LNCaP clone FGC (cell line): ENCODE measurements around the gene MIA2.
"Not testable (repeated sequence)": the region's sequence is repeated elsewhere in the genome, so short reads cannot be mapped to it uniquely, and the experiment has no call there.

ENCODE experiments used
- DNase-seq: peaks from one replicate; pipeline ENCODE4 v3.0.0-alpha.2; 2011; ENCODE audit warnings: low read depth
- H3K4me3 ChIP-seq: 2 replicates; pipeline ENCODE4 v1.5.1; 2011; ENCODE audit warnings: mild to moderate bottlenecking, low read depth, low read length, control low read depth
- CTCF ChIP-seq: IDR thresholded peaks from 2 replicates; pipeline ENCODE4 v1.5.1; 2012; ENCODE audit warnings: mild to moderate bottlenecking; ENCODE audit not compliant: control insufficient read depth, insufficient read depth; ENCODE audit errors: extremely low read depth

MIA2 gene

DNA sequence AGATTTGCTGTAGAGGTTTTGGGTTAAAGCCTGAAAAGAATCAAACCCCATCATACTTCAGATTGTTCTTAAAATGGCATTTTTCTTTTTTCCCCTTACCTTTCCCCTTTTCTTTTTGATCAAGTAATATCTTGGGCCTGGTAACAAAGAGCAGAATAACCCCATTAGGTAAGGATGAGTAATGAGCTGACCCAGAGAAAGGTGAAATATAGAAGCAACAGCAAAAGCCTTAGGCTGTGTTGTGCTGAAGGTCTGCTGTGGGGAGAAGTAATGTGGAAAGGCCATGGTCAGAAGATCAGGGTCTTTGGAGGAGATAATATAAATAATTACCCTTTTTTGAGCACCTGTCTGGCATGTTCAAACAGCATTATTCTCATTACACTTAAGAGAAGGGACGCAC is 42.3 kb downstream of the MIA2 start:
- H3K4me3 ChIP-seq, result no peak overlapping the region
- no peak for TF ChIP-seq CTCF
- no peak for DNase-seq

- DNase-seq, result no peak
- H3K4me3 ChIP-seq, result no peak overlapping the region
- TF ChIP-seq CTCF, result no peak
Measured at GRCh38 chr14:39276579-39277114, 42.9 kb downstream of the MIA2 start.

DNA sequence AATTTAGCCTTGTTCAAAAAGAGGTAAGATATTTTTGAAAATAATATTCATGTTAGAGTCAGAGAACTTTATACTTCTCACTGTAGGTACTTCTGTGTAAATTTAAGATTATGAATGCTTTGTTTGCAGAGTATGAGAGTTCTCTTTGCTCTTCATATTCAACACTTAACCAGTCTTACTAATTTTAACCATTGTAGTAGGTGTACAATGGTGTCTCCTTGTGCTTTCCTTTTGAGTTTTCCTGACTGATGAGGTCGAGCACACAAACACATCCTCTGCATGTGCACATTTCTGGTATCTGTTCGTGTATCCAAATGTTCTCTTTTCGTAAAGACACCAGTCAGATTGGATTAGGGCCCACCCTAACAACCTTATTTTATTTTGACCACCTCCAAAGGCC is 45.8 kb downstream of the MIA2 start:
- no peak overlapping the region for H3K4me3 ChIP-seq
- DNase-seq, result no peak
- no peak for TF ChIP-seq CTCF

DNA sequence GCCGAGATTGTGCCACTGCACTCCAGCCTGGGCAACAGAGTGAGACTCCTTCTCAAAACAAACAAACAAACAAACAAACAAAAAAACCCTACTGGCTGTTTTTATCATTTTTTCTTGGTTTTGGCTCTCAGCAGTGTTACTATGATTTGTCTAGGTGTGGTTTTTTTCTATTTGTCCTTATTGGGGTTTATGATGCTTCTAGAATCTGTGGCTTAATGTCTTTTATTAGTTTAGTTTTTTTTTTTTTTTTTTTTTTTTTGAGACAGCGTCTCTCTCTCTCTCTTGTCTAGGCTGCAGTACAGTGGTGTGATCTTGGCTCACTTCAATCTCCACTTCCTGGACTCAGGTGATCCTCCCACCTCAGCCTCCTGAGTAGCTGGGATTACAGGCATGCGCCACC is 47.0 kb downstream of the MIA2 start:
- DNase-seq, H3K4me3 ChIP-seq: not testable (repeated sequence)

- TF ChIP-seq CTCF, result no peak
- H3K4me3 ChIP-seq, result no peak overlapping the region
- DNase-seq, result no peak
Measured at GRCh38 chr14:39289523-39289922, 55.8 kb downstream of the MIA2 start.

GRCh38 chr14:39291701-39292100 is 58.0 kb downstream of the MIA2 start:
- DNase-seq, result no peak
- H3K4me3 ChIP-seq, result no peak overlapping the region
- TF ChIP-seq CTCF, result no peak

- no peak for DNase-seq
- H3K4me3 ChIP-seq, result no peak overlapping the region
- no peak for TF ChIP-seq CTCF
Measured at GRCh38 chr14:39293629-39294028, 59.9 kb downstream of the MIA2 start.

DNA sequence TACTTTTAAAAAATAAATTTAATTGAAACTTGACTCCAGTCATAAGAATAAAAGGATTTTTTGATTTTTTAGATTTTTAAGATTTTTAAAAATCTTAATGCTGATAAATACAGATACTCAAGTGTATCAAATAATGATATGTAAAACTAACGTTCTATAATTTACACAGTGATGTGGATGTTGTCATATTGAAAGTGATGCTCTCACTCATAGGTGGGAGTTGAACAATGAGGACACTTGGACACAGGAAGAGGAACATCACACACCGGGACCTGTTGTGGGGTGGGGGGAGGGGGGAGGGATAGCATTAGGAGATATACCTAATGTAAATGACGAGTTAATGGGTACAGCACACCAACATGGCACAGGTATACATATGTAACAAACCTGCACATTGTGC is 66.7 kb downstream of the MIA2 start:
- not testable (repeated sequence) for H3K4me3 ChIP-seq, DNase-seq
